Measurements from ENCODE around the gene DENND4C. TPM values are rescaled to one million over a fixed set of nuclear protein-coding genes. Genes with fewer than 3 reads are reported as not detected.
"Not testable (repeated sequence)": the region's sequence is repeated elsewhere in the genome, so short reads cannot be mapped to it uniquely, and the experiment has no call there.

DENND4C gene
- total and polyA plus RNA-seq, 8 donors: 44.8 to 59.3 (median 53.6) TPM

DNA sequence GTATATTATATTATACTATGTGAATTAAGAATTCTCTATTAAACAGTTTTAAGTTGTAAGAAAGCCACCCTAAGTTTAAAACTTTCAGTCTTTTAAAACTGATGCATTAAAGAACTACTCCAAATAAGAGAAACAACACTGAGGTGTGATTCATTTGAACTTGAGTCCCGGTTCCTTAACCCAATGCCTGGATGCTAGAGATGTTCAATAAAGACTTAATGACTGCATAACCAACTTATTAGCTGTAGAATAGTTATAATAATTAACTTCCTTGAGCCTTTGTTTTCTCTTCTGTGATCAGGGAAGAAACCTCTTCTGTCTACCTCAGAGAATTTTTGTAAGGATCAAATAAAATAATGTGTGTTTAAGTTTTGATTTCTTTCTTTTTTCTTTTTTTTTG is 45.3 kb upstream of the DENND4C start:
- no peak for DNase-seq
- ATAC-seq: no peak
- Histone ChIP-seq H3K27ac (peak overlapping the region; percentile 91 to 92), H3K9me3 (no peaks in the 10 kb centered on the region), H3K4me3 (no peak overlapping the region), H3K4me1 (peaks cover 23 to 60% of the 10 kb centered on the region in 2 donors), H3K36me3 (no peaks in the 10 kb centered on the region), H3K27me3 (no peaks in the 10 kb centered on the region)
- TF ChIP-seq, protein P1, sequence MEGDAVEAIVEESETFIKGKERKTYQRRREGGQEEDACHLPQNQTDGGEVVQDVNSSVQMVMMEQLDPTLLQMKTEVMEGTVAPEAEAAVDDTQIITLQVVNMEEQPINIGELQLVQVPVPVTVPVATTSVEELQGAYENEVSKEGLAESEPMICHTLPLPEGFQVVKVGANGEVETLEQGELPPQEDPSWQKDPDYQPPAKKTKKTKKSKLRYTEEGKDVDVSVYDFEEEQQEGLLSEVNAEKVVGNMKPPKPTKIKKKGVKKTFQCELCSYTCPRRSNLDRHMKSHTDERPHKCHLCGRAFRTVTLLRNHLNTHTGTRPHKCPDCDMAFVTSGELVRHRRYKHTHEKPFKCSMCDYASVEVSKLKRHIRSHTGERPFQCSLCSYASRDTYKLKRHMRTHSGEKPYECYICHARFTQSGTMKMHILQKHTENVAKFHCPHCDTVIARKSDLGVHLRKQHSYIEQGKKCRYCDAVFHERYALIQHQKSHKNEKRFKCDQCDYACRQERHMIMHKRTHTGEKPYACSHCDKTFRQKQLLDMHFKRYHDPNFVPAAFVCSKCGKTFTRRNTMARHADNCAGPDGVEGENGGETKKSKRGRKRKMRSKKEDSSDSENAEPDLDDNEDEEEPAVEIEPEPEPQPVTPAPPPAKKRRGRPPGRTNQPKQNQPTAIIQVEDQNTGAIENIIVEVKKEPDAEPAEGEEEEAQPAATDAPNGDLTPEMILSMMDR (IDR thresholded peaks at IDR 0.05): no peak
- intact Hi-C loops (cut with DNase I): no loop called here

DNA sequence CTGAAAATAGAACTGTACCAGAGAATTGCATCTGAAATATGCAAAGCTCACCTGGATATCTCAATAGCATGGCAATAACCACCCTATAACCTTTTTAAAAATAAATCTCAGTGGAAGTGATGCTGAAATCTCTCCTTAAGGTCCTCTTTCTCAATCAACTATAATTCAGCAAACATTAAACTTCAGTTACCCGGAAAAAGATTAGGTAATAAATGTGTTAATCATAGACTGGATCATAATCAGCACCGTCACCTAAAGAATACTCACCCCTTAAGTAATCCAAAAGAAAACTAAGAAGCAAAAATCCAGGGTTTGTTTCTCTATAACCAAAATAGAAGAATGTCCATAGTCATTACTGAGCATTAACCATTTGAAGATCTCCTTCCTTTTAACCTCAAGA is 44.3 kb upstream of the DENND4C start:
- Histone ChIP-seq H3K9me3 (no peaks in the 10 kb centered on the region), H3K27ac (peak overlapping the region in 1 of 2 donors; percentile 91), H3K36me3 (no peaks in the 10 kb centered on the region), H3K4me1 (peaks cover 23 to 55% of the 10 kb centered on the region in 2 donors), H3K4me3 (no peak overlapping the region), H3K27me3 (no peaks in the 10 kb centered on the region)
- ATAC-seq: no peak
- intact Hi-C loops (cut with DNase I): no loop called here
- DNase-seq: no peak
- TF ChIP-seq, protein P1 (IDR thresholded peaks at IDR 0.05): no peak

DNA sequence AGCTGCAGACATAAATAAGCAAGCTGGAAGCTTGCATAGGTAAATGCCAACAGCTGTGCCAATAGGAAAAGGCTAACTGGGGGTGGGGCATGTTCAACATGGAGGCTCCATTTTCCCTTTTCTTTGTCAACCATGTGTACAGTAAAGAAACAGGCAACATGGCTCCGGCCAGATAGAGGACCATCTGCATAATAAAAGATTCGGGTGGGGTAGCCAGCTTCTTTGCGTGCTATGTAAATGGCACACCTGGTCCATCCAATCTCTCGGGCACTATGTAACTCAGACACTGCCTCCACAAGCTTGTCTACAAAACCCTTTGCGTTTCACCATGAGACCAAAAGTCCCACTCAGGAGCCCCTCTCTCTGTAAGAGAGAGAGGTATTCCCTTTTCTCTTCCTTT is 41.7 kb upstream of the DENND4C start:
- Histone ChIP-seq H3K36me3 (no peaks in the 10 kb centered on the region), H3K4me3 (no peak overlapping the region), H3K27ac (no peak overlapping the region), H3K27me3 (no peaks in the 10 kb centered on the region), H3K9me3 (no peaks in the 10 kb centered on the region), H3K4me1 (peaks cover 10 to 29% of the 10 kb centered on the region in 2 donors)
- no peak for DNase-seq
- ATAC-seq: no peak
- intact Hi-C loops (cut with DNase I): no loop called here
- TF ChIP-seq, protein P1 (IDR thresholded peaks at IDR 0.05): no peak

DNA sequence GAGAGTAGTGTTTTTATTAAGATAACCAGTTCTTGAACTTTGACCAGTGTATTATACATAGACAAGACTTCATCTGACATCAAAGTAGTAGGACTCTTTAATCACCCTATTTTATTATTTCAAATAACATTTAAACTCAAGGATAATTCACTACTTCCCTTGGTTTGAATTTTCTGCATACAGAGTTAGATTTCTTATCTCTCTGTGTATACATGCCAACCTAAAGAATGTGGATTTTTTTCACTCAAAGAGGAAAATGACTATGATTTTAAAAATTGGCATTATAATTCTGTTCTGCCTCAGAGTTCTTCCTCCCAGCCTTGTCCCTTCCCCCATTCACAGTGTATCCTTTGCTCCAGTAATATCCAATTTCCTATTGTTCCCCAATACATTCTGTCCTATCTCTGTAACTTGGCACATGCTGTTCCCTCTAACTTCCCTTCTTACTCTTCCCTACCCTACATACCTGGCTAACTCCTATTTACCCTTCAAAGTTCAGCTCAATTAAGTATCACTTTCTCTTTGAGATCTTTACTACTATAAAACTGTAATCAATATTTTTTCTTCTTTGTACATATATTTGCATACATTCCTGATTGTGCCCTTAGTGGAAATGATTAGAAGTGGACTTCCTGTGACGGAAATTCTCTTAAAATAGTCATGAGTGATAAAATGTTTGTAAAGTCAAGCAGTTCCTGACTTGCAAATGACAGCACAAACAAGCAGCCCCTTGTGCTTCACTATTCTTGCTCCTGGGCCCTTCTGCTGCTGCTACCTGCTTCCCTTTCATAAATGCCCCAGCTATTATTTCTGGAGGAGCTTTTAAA is 38.1 kb upstream of the DENND4C start:
- H3K27ac ChIP-seq: no peak overlapping the region
- no peak for ATAC-seq
- H3K36me3 ChIP-seq: no peaks in the 10 kb centered on the region

DNA sequence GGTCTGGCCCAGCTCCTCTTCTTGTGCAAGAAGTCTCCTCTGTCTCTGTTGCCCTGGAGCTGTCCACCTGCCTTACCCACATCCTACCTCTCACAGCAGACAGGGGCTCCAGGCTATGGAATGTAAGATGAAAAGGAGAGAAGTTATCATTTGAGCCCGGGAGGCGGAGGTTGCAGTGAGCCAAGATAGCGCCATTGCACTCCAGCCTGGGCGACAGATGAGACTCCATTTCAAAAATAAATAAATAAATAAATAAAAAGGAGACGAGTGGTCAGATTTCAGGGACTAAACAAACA is 37.5 kb upstream of the DENND4C start:
- Histone ChIP-seq H3K27ac (no peak overlapping the region), H3K36me3 (no peaks in the 10 kb centered on the region), H3K4me1 (no peaks in the 10 kb centered on the region), H3K4me3 (no peak overlapping the region), H3K9me3 (no peaks in the 10 kb centered on the region), H3K27me3 (no peaks in the 10 kb centered on the region)
- TF ChIP-seq, protein P1 (IDR thresholded peaks at IDR 0.05): no peak
- ATAC-seq (no peak), DNase-seq (no peak)
- intact Hi-C loops (cut with DNase I): no loop called here

More for the DNA sequence above, 38.1 kb upstream of the DENND4C start:
- Histone ChIP-seq H3K4me3 (no peak overlapping the region), H3K27me3 (no peaks in the 10 kb centered on the region), H3K4me1 (no peaks in the 10 kb centered on the region), H3K9me3 (no peaks in the 10 kb centered on the region)
- TF ChIP-seq, protein P1 (IDR thresholded peaks at IDR 0.05): no peak
- no peak for DNase-seq
- intact Hi-C loops (cut with DNase I): no loop called here

DNA sequence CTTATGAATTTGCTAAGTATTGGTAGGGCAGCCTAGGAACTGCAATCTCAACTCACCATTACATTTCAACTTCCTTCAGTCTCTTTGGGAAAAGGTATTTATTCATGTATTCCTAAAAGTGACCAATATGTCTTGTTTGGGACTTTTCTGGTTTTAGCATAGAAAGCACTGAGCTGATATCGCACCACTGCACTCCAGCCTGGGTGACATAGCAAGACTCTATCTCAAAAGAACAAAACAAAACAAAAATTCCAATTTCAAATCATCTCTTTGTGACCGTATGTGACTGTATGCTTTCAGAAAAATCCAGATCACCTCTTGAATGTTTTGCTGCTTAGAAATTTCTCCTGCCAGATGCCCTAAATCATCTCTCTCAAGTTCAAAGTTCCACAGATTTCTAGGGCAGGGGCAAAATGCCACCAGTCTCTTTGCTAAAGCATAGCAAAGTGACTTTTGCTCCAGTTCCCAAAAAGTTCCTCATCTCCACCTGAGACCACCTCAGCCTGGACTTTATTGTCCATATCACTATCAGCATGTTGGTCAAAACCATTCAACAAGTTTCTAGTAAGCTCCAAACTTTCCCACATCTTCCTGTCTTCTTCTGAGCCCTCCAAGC is 37.0 kb upstream of the DENND4C start:
- H3K36me3 ChIP-seq; DNase-seq; ATAC-seq; H3K9me3 ChIP-seq; H3K4me1 ChIP-seq; intact Hi-C loops (cut with DNase I); H3K4me3 ChIP-seq; H3K27ac ChIP-seq; H3K27me3 ChIP-seq: not testable (repeated sequence)
